Neural cell (in vitro differentiated cells): ENCODE results near the gene PRSS21.

Experiments used
- CTCF ChIP-seq: fragments of 450-650 bp; IDR thresholded peaks from 2 replicates; pipeline ENCODE4 v1.5.1; 2014; ENCODE audit warnings: antibody characterized with exemption, mild to moderate bottlenecking, moderate library complexity; ENCODE audit not compliant: poor library complexity, severe bottlenecking
- EP300 ChIP-seq: fragments of 450-650 bp; conservative IDR thresholded peaks from 2 replicates; pipeline ENCODE4 v1.6.1; 2014; ENCODE audit warnings: antibody characterized with exemption, mild to moderate bottlenecking, moderate library complexity; ENCODE audit not compliant: poor library complexity, severe bottlenecking
- MXI1 ChIP-seq: fragments of 450-650 bp; conservative IDR thresholded peaks from 2 replicates; pipeline ENCODE4 v1.6.1; 2014; ENCODE audit warnings: antibody characterized with exemption, mild to moderate bottlenecking; ENCODE audit not compliant: poor library complexity, severe bottlenecking
- POLR2AphosphoS5 ChIP-seq: IDR thresholded peaks from 2 replicates; pipeline ENCODE4 v1.6.1; 2012
- RAD21 ChIP-seq: fragments of 450-650 bp; conservative IDR thresholded peaks from 2 replicates; pipeline ENCODE4 v1.6.1; 2014; ENCODE audit warnings: antibody characterized with exemption, mild to moderate bottlenecking, moderate library complexity

GRCh38 chr16:2825906-2826305 lies 8.9 kb downstream of the PRSS21 start:
- TF ChIP-seq CTCF (no peak), RAD21 (no peak), MXI1 (no peak), EP300 (no peak), POLR2AphosphoS5 (no peak)
